ENCODE measurements around the gene EFHC2.

GRCh38 chrX:44290718-44291117 is 52.8 kb downstream of the EFHC2 start:
- no peak for TF ChIP-seq EZH2 (IDR thresholded peaks at IDR 0.05; ENCODE audit: low read length, missing control alignments)
- TF ChIP-seq CTCF (conservative IDR thresholded peaks at IDR 0.05 in 1 of 2, IDR thresholded peaks at IDR 0.05 in 1 of 2; ENCODE audit: low read depth in 1 of 2, low read length in 2 of 2), result no peak
